PFSK-1 (cell line): Measurements from ENCODE around the gene RGL4.

Experiments
- POLR2AphosphoS5 ChIP-seq: IDR thresholded peaks from 2 replicates; pipeline ENCODE4 v1.6.1; 2012; ENCODE audit warnings: low read depth, mild to moderate bottlenecking, control low read depth, low read length, moderate library complexity
- REST ChIP-seq, 2 experiments: IDR thresholded peaks; 2 replicates each; pipeline versions ENCODE4 v1.6.1 to v1.8.0; 2011 to 2012; ENCODE audit warnings: low read depth in 2 of 2, low read length in 2 of 2, control low read depth in 1 of 2, inconsistent platforms in 1 of 2, mild to moderate bottlenecking in 1 of 2, moderate library complexity in 1 of 2; ENCODE audit not compliant: insufficient read depth in 1 of 2
- TAF1 ChIP-seq: IDR thresholded peaks from 2 replicates; pipeline ENCODE4 v1.6.1; 2012; ENCODE audit warnings: low read length, control low read depth, borderline replicate concordance; ENCODE audit not compliant: insufficient read depth

GRCh38 chr22:23698094-23698493 is 7.3 kb downstream of the RGL4 start:
- TF ChIP-seq POLR2AphosphoS5 (no peak), TAF1 (no peak), REST (IDR thresholded peaks at IDR 0.05; ENCODE audit: insufficient read depth in 1 of 2, low read depth in 2 of 2, low read length in 2 of 2) (no peak)
